Activated naive CD4-positive, alpha-beta T cell treated with anti-CD3 and anti-CD28 coated beads, Interleukin-2, amount 10 ng/mL, durations not matched to agents 7 days and 5 days (primary cell): ENCODE measurements around the gene GRIK4.

Experiments used
- CTCF ChIA-PET: fragments of 350-600 bp; sonication (Branson Sonifier 250); formaldehyde crosslinking; loops from one replicate; lab custom pipeline; 2021; ENCODE audit warnings: antibody characterized with exemption; lab: Charles Lee
- DNase-seq: peaks from one replicate; pipeline ENCODE4 v3.0.0-alpha.2; 2020
- H3K27ac Mint-ChIP-seq: one replicate; pipeline ENCODE4 v1.8.0; 2021; ENCODE audit warnings: mild to moderate bottlenecking, moderate library complexity, mixed read lengths
- H3K27me3 Mint-ChIP-seq: one replicate; pipeline ENCODE4 v1.8.0; 2021; ENCODE audit warnings: mild to moderate bottlenecking, mixed read lengths
- H3K36me3 Mint-ChIP-seq: one replicate; pipeline ENCODE4 v1.8.0; 2021; ENCODE audit warnings: mixed read lengths
- H3K4me1 Mint-ChIP-seq: one replicate; pipeline ENCODE4 v1.8.0; 2021; ENCODE audit warnings: mixed read lengths
- H3K4me3 Mint-ChIP-seq: one replicate; pipeline ENCODE4 v1.8.0; 2021; ENCODE audit warnings: mild to moderate bottlenecking, moderate library complexity, mixed read lengths
- H3K9me3 Mint-ChIP-seq: one replicate; pipeline ENCODE4 v1.8.0; 2021; ENCODE audit warnings: mixed read lengths

Gene GRIK4

GRCh38 chr11:120686516-120686915 is 175.0 kb downstream of the GRIK4 start:
- peaks cover 25% of the 10 kb centered on the region for H3K27me3 Mint-ChIP-seq
- H3K27ac Mint-ChIP-seq, result no peak overlapping the region
- no peak for DNase-seq

GRCh38 chr11:120688163-120688562 is 176.6 kb downstream of the GRIK4 start:
- no peaks in the 10 kb centered on the region for H3K4me1 Mint-ChIP-seq
- no peak overlapping the region for H3K27ac Mint-ChIP-seq
- H3K27me3 Mint-ChIP-seq, result peaks cover 25% of the 10 kb centered on the region
- CTCF ChIA-PET, result no interaction called here
- no peak for DNase-seq
- no peak overlapping the region for H3K4me3 Mint-ChIP-seq
- no peaks in the 10 kb centered on the region for H3K36me3 Mint-ChIP-seq
- H3K9me3 Mint-ChIP-seq, result no peaks in the 10 kb centered on the region

More at GRCh38 chr11:120686516-120686915, 175.0 kb downstream of the GRIK4 start:
- H3K4me3 Mint-ChIP-seq, result no peak overlapping the region
- H3K9me3 Mint-ChIP-seq, result no peaks in the 10 kb centered on the region
- H3K36me3 Mint-ChIP-seq, result no peaks in the 10 kb centered on the region
- H3K4me1 Mint-ChIP-seq, result no peaks in the 10 kb centered on the region
- CTCF ChIA-PET, result interaction anchor here (0.7 to 2.8 kb wide), 3 partner anchors 85 to 180 kb away, joined by 3 to 25 read pairs (median 3); partner anchors contain the start of gene GRIK4

GRCh38 chr11:120689596-120690275 is 178.2 kb downstream of the GRIK4 start:
- Mint-ChIP-seq H3K36me3 (no peaks in the 10 kb centered on the region), H3K4me3 (no peak overlapping the region), H3K27ac (no peak overlapping the region), H3K4me1 (no peaks in the 10 kb centered on the region), H3K9me3 (no peaks in the 10 kb centered on the region), H3K27me3 (peaks cover 25% of the 10 kb centered on the region)
- CTCF ChIA-PET, result interaction anchor here (0.6 kb wide), 2 partner anchors 502 to 1657 kb away, joined by 3 read pairs; no protein-coding TSS in a partner anchor
- DNase-seq, result no peak

- Mint-ChIP-seq H3K27ac (no peak overlapping the region), H3K36me3 (no peaks in the 10 kb centered on the region), H3K4me1 (no peaks in the 10 kb centered on the region), H3K4me3 (no peak overlapping the region), H3K9me3 (no peaks in the 10 kb centered on the region), H3K27me3 (peaks cover 20% of the 10 kb centered on the region)
- CTCF ChIA-PET, result interaction anchor here (0.6 kb wide), 1 partner anchor 1657 kb away, joined by 3 read pairs; no protein-coding TSS in a partner anchor
- no peak for DNase-seq
Measured at GRCh38 chr11:120690406-120690805, 178.9 kb downstream of the GRIK4 start.

- H3K27me3 Mint-ChIP-seq, result peaks cover 5% of the 10 kb centered on the region
- CTCF ChIA-PET, result interaction anchor here (1.8 kb wide), 1 partner anchor 9 kb away, joined by 8 read pairs; no protein-coding TSS in a partner anchor
- no peak overlapping the region for H3K4me3 Mint-ChIP-seq
- no peak for DNase-seq
- no peaks in the 10 kb centered on the region for H3K36me3 Mint-ChIP-seq
- no peaks in the 10 kb centered on the region for H3K9me3 Mint-ChIP-seq
- H3K27ac Mint-ChIP-seq, result no peak overlapping the region
- H3K4me1 Mint-ChIP-seq, result no peaks in the 10 kb centered on the region
Measured at GRCh38 chr11:120694726-120695125, 183.2 kb downstream of the GRIK4 start.

- CTCF ChIA-PET, result no interaction called here
- H3K27ac Mint-ChIP-seq, result no peak overlapping the region
- H3K36me3 Mint-ChIP-seq, result no peaks in the 10 kb centered on the region
- no peak overlapping the region for H3K4me3 Mint-ChIP-seq
- no peaks in the 10 kb centered on the region for H3K9me3 Mint-ChIP-seq
- H3K4me1 Mint-ChIP-seq, result no peaks in the 10 kb centered on the region
- peaks cover under 1% of the 10 kb centered on the region for H3K27me3 Mint-ChIP-seq
- no peak for DNase-seq
Measured at GRCh38 chr11:120695426-120695825, 183.9 kb downstream of the GRIK4 start.

- Mint-ChIP-seq H3K9me3 (no peaks in the 10 kb centered on the region), H3K4me3 (no peak overlapping the region), H3K27me3 (no peaks in the 10 kb centered on the region), H3K4me1 (no peaks in the 10 kb centered on the region), H3K36me3 (no peaks in the 10 kb centered on the region), H3K27ac (no peak overlapping the region)
- DNase-seq, result no peak
- CTCF ChIA-PET, result interaction anchor here (1.1 kb wide), 1 partner anchor 11 kb away, joined by 4 read pairs; no protein-coding TSS in a partner anchor
Measured at GRCh38 chr11:120695939-120696338, 184.4 kb downstream of the GRIK4 start.

- H3K36me3 Mint-ChIP-seq, result no peaks in the 10 kb centered on the region
Measured at GRCh38 chr11:120696597-120697218, 185.2 kb downstream of the GRIK4 start.

GRCh38 chr11:120698918-120699317 is 187.4 kb downstream of the GRIK4 start:
- DNase-seq, result no peak
- Mint-ChIP-seq H3K4me3 (no peak overlapping the region), H3K27ac (no peak overlapping the region), H3K27me3 (no peaks in the 10 kb centered on the region), H3K9me3 (no peaks in the 10 kb centered on the region), H3K4me1 (no peaks in the 10 kb centered on the region), H3K36me3 (no peaks in the 10 kb centered on the region)
- CTCF ChIA-PET, result no interaction called here

More at GRCh38 chr11:120696597-120697218, 185.2 kb downstream of the GRIK4 start:
- no peaks in the 10 kb centered on the region for H3K27me3 Mint-ChIP-seq
- DNase-seq, result no peak
- H3K4me1 Mint-ChIP-seq, result no peaks in the 10 kb centered on the region
- no peaks in the 10 kb centered on the region for H3K9me3 Mint-ChIP-seq
- CTCF ChIA-PET, result interaction anchor here (1.1 kb wide), 1 partner anchor 12 kb away, joined by 4 read pairs; no protein-coding TSS in a partner anchor
- no peak overlapping the region for H3K4me3 Mint-ChIP-seq
- no peak overlapping the region for H3K27ac Mint-ChIP-seq

- Mint-ChIP-seq H3K27me3 (no peaks in the 10 kb centered on the region), H3K27ac (no peak overlapping the region), H3K9me3 (peaks cover 5% of the 10 kb centered on the region), H3K36me3 (no peaks in the 10 kb centered on the region), H3K4me3 (no peak overlapping the region), H3K4me1 (no peaks in the 10 kb centered on the region)
- DNase-seq, result no peak
- CTCF ChIA-PET, result no interaction called here
Measured at GRCh38 chr11:120702656-120703055, 191.1 kb downstream of the GRIK4 start.

- no peaks in the 10 kb centered on the region for H3K4me1 Mint-ChIP-seq
- H3K27ac Mint-ChIP-seq, result no peak overlapping the region
- no peak overlapping the region for H3K4me3 Mint-ChIP-seq
- H3K36me3 Mint-ChIP-seq, result no peaks in the 10 kb centered on the region
- CTCF ChIA-PET, result no interaction called here
- no peak for DNase-seq
- no peaks in the 10 kb centered on the region for H3K27me3 Mint-ChIP-seq
- H3K9me3 Mint-ChIP-seq, result peaks cover 5% of the 10 kb centered on the region
Measured at GRCh38 chr11:120703358-120704152, 192.0 kb downstream of the GRIK4 start.

GRCh38 chr11:120704256-120704750 is 192.8 kb downstream of the GRIK4 start:
- Mint-ChIP-seq H3K4me3 (no peak overlapping the region), H3K4me1 (no peaks in the 10 kb centered on the region), H3K36me3 (no peaks in the 10 kb centered on the region), H3K27ac (no peak overlapping the region), H3K27me3 (no peaks in the 10 kb centered on the region), H3K9me3 (peaks cover 5% of the 10 kb centered on the region)
- CTCF ChIA-PET, result no interaction called here
- no peak for DNase-seq

- Mint-ChIP-seq H3K4me3 (no peak overlapping the region), H3K27ac (no peak overlapping the region), H3K4me1 (no peaks in the 10 kb centered on the region), H3K36me3 (no peaks in the 10 kb centered on the region), H3K9me3 (peaks cover 5% of the 10 kb centered on the region), H3K27me3 (no peaks in the 10 kb centered on the region)
- DNase-seq, result no peak
- CTCF ChIA-PET, result no interaction called here
Measured at GRCh38 chr11:120706257-120706656, 194.7 kb downstream of the GRIK4 start.

- no peaks in the 10 kb centered on the region for H3K4me1 Mint-ChIP-seq
- H3K36me3 Mint-ChIP-seq, result no peaks in the 10 kb centered on the region
- no peak overlapping the region for H3K4me3 Mint-ChIP-seq
- no peak overlapping the region for H3K27ac Mint-ChIP-seq
- no peak for DNase-seq
- peaks cover 5% of the 10 kb centered on the region for H3K9me3 Mint-ChIP-seq
- peaks cover 2% of the 10 kb centered on the region for H3K27me3 Mint-ChIP-seq
- CTCF ChIA-PET, result no interaction called here
Measured at GRCh38 chr11:120707098-120707497, 195.6 kb downstream of the GRIK4 start.
